ENCODE measurements around the gene IL15RA.
"Not testable (repeated sequence)": the region's sequence is repeated elsewhere in the genome, so short reads cannot be mapped to it uniquely, and the experiment has no call there.

IL15RA gene

DNA sequence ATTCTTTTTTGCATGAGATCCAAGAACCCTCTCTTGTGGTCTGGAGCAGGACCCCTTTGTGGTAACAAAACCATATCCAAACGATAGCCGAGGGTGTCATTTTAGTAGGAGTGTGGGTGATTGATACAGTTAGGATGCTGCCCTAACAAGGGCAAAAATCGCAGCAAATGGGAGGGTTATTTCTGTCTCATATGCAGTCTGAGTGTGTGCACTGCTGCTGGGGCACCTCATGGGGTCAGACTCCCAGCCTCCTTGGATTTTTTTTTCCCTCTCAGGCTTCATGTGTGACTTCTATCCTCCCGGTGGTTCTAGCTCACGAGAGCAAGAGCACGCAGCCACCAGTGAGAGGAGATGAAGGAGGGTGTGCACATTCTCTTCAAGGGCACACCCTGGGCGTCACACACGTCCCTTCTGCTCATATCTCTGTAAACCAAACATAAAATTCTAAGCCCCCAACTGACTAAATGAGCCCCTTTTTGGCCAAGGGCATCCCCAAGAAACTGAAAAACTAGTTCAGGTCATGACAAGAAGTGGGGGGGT lies 28.6 kb upstream of the IL15RA start:
- no peak for DNase-seq

DNA sequence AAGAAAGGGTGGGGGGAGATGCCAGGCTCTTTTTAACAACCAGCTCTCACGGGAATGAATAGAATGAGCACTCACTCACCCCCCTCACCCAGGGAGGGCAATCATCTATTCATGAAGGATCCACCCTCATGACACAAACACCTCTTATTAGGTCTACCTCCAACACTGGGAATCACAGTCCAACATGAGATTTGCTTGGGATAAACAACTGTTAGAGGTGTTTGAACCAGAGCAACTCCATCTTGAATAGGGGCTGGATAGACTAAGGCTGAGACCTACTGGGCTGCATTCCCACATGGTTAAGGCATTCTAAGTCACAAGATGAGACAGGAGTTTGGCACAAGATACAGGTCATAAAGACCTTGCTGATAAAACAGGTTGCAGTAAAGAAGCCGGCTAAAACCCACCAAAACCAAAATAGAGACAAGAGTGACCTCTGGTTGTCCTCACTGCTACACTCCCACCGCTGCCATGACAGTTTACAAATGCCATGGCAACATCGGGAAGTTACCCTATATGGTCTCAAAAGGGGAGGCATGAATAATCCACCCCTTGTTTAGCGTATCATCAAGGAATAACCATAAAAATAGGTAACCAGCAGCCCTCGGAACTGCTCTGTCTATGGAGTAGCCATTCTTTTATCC lies 27.9 kb upstream of the IL15RA start:
- not testable (repeated sequence) for DNase-seq

- no peak for DNase-seq
These were observed 25.6 kb upstream of the IL15RA start for GRCh38 chr10:6002809-6003510.

- DNase-seq, result peak; percentile 62
These were observed 22.3 kb upstream of the IL15RA start for GRCh38 chr10:5999440-6000165.

- no peak for DNase-seq
These were observed 19.4 kb upstream of the IL15RA start for GRCh38 chr10:5996696-5997095.

GRCh38 chr10:5992398-5992797 lies 15.1 kb upstream of the IL15RA start:
- DNase-seq, result no peak

- DNase-seq, result no peak
These were observed 14.4 kb upstream of the IL15RA start for GRCh38 chr10:5991708-5992107.

- DNase-seq, result no peak
These were observed 12.4 kb upstream of the IL15RA start for GRCh38 chr10:5989756-5990155.

DNA sequence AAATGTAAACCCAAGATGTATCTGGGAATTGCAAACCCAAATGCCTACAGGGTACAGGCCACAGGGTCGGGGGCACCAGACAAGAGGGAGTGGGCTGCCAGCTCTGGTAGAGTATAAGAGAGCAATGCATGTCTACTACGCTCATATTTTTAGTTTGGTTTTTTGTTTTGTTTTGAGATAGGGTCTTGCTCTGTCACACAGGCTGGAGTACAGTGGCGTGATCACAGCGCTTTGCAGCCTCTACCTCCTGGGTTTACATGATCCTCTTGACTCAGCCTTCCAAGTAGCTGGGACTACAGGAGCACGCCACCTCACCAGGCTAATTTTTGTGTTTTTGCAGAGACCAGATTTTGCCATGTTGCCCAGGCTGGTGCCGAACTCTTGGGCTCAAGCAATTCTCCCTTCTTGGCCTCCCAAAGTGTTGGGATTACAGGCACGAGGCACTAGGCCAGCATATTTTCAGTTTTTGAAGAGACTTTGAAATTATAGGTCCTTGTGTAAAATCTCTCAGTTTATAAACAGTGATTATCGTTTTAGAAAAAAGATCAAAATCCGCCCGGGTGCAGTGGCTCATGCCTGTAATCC lies 11.1 kb upstream of the IL15RA start:
- no peak for DNase-seq

- DNase-seq, result no peak
These were observed 10.4 kb upstream of the IL15RA start for GRCh38 chr10:5987747-5988146.

- no peak for DNase-seq
These were observed 7.7 kb upstream of the IL15RA start for GRCh38 chr10:5985029-5985428.

DNA sequence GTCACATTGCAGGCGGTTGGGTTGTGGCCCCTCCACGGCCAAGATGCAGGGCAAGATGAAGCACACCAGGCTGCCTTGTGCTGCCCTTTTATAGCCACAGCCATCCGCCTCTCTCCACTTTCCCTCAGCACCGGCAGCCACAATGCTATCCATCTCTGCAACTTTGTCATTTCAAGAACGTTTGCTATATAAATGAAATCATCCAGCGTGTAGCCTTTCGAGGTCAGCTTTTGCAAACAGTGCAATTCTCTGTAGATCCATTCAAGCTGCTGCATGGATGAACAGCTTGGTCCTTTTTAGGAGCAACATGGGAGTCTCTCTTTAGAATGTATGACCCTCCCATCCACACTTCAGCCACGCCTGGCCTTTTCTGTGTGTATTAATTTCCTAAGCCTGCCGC lies 6.4 kb upstream of the IL15RA start:
- DNase-seq, result no peak

DNA sequence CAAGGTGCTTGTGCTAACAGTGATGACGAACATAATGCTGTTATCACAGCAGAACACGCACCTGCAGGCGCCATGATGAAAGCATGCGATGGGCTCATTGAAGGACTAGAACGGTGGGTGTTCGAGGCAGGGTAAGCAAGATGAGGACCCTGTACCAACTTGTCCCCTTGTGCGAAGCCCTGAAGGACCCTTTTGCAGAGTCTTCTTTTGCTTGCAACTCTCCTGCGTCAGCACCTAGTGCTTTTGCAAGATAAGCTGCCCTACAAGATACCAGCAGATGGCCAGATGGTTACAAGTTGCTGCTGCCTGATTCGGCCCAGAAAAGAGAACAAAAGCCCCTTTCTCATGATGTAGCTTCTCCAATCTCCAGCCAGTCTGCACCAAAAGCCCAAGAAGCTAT lies 4.2 kb upstream of the IL15RA start:
- no peak for DNase-seq

- no peak for DNase-seq
These were observed 817 bp upstream of the IL15RA start for GRCh38 chr10:5978230-5978489.

DNA sequence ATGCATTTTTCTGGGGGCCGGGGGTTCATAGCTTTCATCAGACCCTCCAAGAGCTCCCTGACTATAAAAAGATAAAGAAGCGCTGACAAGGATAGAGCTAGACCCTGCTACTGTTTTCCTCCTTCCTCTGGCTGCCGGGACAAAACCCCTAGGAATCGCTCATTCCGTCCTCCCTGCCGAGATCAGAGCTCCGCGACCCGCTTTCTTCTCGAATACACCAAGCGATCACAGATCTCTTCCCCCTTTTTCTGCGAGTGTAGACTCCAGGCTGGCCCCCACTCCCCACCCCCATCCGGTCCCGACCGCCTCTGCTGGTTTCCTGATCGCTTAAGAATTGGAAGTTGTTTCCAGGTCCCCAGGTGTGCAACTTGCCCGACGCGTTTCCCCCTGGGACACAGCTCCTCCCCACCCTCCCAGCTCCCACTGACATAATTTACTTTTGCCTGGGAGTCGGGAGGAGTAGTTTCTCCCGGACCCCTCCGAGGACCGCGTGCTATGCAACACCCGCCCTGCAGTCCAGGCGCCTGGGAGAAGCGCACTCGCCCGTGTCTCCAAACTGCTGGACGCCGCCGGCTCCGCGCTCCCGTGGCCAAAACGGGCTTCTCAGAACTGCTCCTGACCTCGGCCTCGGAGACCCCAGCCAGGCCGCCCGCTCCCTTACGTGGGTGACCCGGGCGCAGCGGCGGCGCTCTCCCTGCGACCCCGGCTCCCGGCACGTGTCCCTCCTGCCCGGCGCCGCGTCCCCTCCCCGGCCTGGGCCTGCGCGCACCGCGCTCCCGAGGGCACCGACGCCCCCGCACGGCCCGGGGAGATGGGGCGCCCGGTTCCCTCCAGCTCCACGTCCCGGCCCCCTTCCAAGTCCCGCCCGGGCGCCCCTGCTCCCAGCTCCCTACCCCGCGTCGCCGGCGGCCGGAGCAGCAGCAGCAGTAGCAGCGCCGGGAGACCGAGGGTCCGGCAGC lies 552 bp downstream of the IL15RA start:
- DNase-seq, result no peak

- no peak for DNase-seq
These were observed 1.5 kb downstream of the IL15RA start for GRCh38 chr10:5975641-5976473.

- DNase-seq, result no peak
These were observed 4.3 kb downstream of the IL15RA start for GRCh38 chr10:5973069-5973468.

- no peak for DNase-seq
These were observed 5.5 kb downstream of the IL15RA start for GRCh38 chr10:5971886-5972285.

GRCh38 chr10:5971315-5971832 lies 6.0 kb downstream of the IL15RA start:
- DNase-seq, result no peak

DNA sequence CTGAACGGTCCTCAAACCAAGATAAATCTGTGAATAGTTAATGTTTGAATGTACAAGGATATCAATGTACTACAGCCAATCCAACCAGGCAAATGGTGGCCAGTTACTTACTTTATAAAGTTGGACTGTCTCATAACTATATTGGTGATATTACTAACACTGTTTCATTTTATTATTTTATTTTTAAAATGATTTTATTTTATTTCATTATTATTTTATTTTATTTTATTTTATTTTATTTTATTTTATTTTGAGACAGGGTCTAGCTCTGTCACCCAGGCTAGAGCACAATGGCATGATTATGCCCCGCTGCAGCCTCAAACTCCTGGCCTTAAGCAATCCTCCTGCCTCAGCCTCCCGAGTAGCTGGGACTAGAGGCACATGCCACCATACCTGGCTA lies 6.8 kb downstream of the IL15RA start:
- no peak for DNase-seq

DNA sequence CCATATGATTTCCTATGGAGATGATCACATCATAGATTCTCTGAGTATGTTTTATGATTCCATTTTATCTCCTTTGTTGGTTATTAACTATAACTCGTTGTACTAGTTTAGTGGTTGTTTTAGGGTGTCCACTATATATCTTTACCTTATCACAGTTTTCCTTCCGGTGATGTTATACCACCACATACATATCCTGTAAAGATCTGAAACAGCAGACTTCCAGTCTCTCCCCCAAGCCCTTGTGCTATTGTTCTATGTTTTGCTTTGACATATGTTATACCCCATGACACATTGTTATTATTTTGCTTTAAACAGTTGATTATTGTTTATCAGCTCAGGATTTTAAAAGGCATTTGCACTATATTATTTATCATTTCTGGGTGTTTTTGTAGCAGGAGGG lies 7.3 kb downstream of the IL15RA start:
- DNase-seq, result no peak

All from NCI-H345 (cell line).